Measurements from ENCODE around the gene ERMP1. TPM values are rescaled to one million over a fixed set of nuclear protein-coding genes. Genes with fewer than 3 reads are reported as not detected.
"Not testable (repeated sequence)": the region's sequence is repeated elsewhere in the genome, so short reads cannot be mapped to it uniquely, and the experiment has no call there.

ERMP1 gene
- total RNA-seq, 2 experiments from 2014 or later, result 35.1 to 39.1 TPM

DNA sequence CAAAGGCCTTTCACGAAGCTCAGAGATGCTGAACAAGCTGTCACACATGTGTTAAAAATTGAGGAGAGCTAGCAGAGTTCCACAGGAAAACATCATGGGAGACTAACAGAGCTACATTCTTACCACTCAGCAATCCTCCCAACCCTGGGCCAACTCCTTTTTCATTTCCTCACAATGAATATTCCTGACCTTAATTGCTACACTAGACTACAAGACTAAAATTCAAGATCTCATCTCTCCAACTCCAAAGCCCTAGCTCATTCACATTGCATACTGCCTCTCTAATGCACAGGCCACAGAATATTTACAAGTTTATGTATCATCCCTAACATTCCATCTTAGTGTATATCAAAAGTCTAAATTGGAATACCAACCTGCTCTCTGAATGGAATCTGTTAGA is 21.2 kb downstream of the ERMP1 start:
- H3K36me3 Mint-ChIP-seq (ENCODE audit: low read depth), result peaks cover 61% of the 10 kb centered on the region
- H3K4me1 Mint-ChIP-seq, result peaks cover 3% of the 10 kb centered on the region
- no peak for DNase-seq
- POLR2A ChIA-PET, result no interaction called here
- no peaks in the 10 kb centered on the region for H3K27me3 Mint-ChIP-seq
- no peak overlapping the region for H3K27ac Mint-ChIP-seq
- H3K9me3 Mint-ChIP-seq, result no peaks in the 10 kb centered on the region
- CTCF ChIA-PET, result interaction anchor here (0.9 to 1.3 kb wide), 2 partner anchors 11 to 21 kb away, joined by 3 to 6 read pairs; partner anchors contain the start of gene ERMP1
- no peak overlapping the region for H3K4me3 Mint-ChIP-seq

DNA sequence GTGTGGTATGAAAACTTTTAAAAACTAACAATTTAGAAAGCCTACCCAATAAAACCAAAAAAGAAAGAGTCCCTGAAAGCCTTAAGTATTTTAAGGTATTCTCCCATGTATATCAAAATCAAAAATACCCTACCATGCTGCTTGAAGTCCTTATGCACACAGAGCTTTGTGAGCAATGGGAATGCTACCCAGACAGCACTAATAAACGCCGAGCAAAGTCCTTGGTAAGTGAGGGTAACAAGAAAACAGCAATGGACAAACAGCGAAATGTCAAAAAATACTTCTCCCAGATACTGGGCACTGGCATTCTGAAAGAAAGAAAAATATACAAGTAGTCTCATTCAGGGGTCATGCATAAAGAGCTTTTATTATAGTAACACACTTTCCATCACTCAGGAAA is 27.4 kb downstream of the ERMP1 start:
- H3K4me3 Mint-ChIP-seq, result no peak overlapping the region
- H3K27ac Mint-ChIP-seq, result no peak overlapping the region
- H3K9me3 Mint-ChIP-seq, result no peaks in the 10 kb centered on the region
- ChIA-PET POLR2A (no interaction called here), CTCF (no interaction called here)
- H3K36me3 Mint-ChIP-seq (ENCODE audit: low read depth), result peaks cover 56% of the 10 kb centered on the region
- peaks cover 4% of the 10 kb centered on the region for H3K4me1 Mint-ChIP-seq
- no peak for DNase-seq
- H3K27me3 Mint-ChIP-seq, result no peaks in the 10 kb centered on the region

DNA sequence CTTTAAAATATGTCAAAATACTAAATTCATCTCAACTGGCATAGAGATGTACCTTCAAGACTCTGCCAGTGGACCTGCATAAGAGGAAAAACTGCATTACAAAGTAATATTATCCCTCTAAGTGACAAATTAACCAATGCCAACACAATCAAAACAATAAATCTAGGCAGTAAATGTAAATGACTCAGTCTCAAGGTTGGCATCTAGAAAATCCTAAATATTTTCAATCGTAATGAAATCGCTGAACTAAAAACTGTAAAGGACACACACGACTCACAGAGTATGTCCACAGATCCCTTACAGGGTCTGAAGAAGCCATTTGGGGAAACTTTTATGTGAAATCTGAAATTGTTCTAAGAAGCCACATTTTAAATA is 31.2 kb downstream of the ERMP1 start:
- H3K4me3 Mint-ChIP-seq, result no peak overlapping the region
- POLR2A ChIA-PET, result interaction anchor here (1.3 kb wide), 1 partner anchor 31 kb away, joined by 5 read pairs; the partner anchor contains the start of gene ERMP1

DNA sequence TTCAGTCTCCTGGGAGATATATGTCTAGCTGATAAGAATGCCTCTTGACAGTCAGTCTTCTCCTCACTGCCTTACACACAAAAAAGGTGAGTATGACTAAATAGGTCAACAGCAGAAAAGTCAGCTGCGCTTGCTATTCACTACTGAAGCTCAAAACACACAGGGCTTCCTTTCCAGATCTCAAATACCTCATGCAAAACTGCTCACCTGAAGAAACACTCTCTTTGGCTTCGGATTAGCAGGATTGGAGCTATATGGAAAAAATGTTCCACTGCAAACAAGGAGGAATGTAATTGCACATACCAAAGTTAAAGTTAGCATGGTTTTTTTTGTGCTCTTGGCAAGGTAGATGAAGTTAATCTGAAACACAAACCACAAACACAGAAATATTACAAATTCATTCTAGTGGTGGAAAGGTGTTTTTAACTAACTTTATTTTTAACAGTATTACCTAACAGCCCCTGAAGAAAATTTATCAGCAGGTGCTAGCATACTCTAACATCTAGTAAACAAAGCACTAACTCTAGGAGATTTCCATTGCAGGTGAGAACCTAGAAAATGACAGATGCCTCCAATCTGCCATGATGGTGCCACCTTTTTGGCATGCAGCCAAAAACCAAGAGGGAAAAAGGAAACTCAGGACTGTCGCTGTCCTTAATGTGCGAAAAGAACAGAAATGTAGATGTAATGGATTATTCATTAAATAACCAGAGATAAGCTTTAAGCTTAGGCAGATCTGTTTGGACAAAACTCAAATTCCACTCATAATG is 31.8 kb downstream of the ERMP1 start:
- peaks cover 11% of the 10 kb centered on the region for H3K4me1 Mint-ChIP-seq
- POLR2A ChIA-PET, result interaction anchor here (1.3 kb wide), 1 partner anchor 32 kb away, joined by 5 read pairs; the partner anchor contains the start of gene ERMP1

More for the DNA sequence above, 31.2 kb downstream of the ERMP1 start:
- peaks cover 11% of the 10 kb centered on the region for H3K4me1 Mint-ChIP-seq
- H3K27ac Mint-ChIP-seq, result no peak overlapping the region
- no peaks in the 10 kb centered on the region for H3K27me3 Mint-ChIP-seq
- CTCF ChIA-PET, result interaction anchor here (1.9 kb wide), 1 partner anchor 8 kb away, joined by 5 read pairs; no protein-coding TSS in a partner anchor
- no peaks in the 10 kb centered on the region for H3K9me3 Mint-ChIP-seq
- no peak for DNase-seq
- H3K36me3 Mint-ChIP-seq (ENCODE audit: low read depth), result peaks cover 42% of the 10 kb centered on the region

DNA sequence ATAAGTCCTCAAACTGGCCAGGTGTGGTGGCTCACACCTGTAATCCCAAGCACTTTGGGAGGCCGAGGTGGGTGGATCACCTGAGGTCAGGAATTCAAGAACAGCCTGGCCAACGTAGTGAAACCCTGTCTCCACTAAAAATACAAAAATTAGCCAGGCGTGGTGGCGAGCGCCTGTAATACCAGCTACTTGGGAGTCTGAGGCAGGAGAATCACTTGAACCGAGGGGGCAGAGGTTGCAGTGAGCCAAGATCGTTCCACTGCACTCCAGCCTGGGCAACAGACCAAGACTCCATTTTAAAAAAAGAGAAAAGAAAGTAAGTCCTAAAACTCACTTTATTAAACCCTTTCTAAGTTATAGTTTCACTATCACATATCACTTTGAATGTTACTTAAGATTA is 32.5 kb downstream of the ERMP1 start:
- H3K27ac Mint-ChIP-seq, H3K4me3 Mint-ChIP-seq, H3K27me3 Mint-ChIP-seq, DNase-seq, H3K9me3 Mint-ChIP-seq: not testable (repeated sequence)
- H3K36me3 Mint-ChIP-seq (ENCODE audit: low read depth), result peaks cover 48% of the 10 kb centered on the region
- CTCF ChIA-PET, result interaction anchor here (1.9 kb wide), 1 partner anchor 10 kb away, joined by 5 read pairs; no protein-coding TSS in a partner anchor
- H3K4me1 Mint-ChIP-seq, result peaks cover 11% of the 10 kb centered on the region
- POLR2A ChIA-PET, result interaction anchor here (1.3 kb wide), 1 partner anchor 32 kb away, joined by 5 read pairs; the partner anchor contains the start of gene ERMP1

More for the DNA sequence above, 31.8 kb downstream of the ERMP1 start:
- DNase-seq, result no peak
- peaks cover 48% of the 10 kb centered on the region for H3K36me3 Mint-ChIP-seq (ENCODE audit: low read depth)
- H3K9me3 Mint-ChIP-seq, result no peaks in the 10 kb centered on the region
- H3K27me3 Mint-ChIP-seq, result no peaks in the 10 kb centered on the region
- no peak overlapping the region for H3K4me3 Mint-ChIP-seq
- H3K27ac Mint-ChIP-seq, result no peak overlapping the region
- CTCF ChIA-PET, result interaction anchor here (1.9 kb wide), 1 partner anchor 9 kb away, joined by 5 read pairs; no protein-coding TSS in a partner anchor

DNA sequence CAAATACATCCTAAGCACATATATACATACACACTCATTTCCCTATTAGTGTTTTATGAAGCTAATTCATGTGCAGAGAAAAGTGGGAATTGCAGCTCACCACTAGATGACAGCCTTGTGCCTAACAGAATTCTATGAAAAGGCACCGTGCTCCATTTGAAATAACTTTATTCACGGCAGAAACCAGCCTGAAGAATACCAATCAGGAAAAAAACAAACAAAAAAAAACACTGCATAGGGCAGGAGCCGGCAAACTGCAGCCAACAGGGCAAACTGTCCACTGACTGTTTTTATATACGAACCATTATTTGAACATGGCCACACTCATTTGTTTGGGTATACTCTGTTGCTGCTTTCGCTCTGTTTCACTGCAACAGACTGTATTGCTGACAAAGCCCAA is 33.6 kb downstream of the ERMP1 start:
- Mint-ChIP-seq H3K4me3 (no peak overlapping the region), H3K4me1 (peaks cover 12% of the 10 kb centered on the region), H3K36me3 (ENCODE audit: low read depth) (peaks cover 49% of the 10 kb centered on the region), H3K27ac (no peak overlapping the region), H3K27me3 (no peaks in the 10 kb centered on the region), H3K9me3 (no peaks in the 10 kb centered on the region)
- DNase-seq, result no peak
- ChIA-PET POLR2A (interaction anchor here (1.0 kb wide), 1 partner anchor 255 kb away, joined by 3 read pairs; no protein-coding TSS in a partner anchor), CTCF (interaction anchor here (0.7 to 1.2 kb wide), 6 partner anchors 34 to 507 kb away, joined by 3 to 7 read pairs (median 4); partner anchors contain the start of gene ERMP1)

DNA sequence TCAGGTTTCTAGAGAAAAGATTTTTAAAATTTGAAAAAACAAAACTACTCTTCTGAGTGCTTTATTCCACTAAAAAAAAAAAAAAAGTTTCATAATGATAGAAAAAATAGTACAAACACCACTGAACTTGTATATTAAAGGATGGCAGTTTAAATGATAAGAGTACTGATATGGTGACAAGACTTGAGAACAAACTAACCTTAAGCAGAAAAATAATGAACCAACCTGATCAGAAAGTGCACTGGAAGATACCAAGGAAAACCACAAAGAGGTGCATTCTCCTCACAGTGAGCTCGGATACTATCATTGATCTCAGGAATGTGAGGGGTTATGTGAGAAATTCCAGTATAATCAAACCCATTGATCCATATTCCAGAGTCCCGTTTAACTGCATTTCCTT is 34.3 kb downstream of the ERMP1 start:
- Mint-ChIP-seq H3K27me3 (no peaks in the 10 kb centered on the region), H3K36me3 (ENCODE audit: low read depth) (peaks cover 49% of the 10 kb centered on the region), H3K4me3 (no peak overlapping the region), H3K4me1 (peaks cover 18% of the 10 kb centered on the region), H3K9me3 (no peaks in the 10 kb centered on the region), H3K27ac (no peak overlapping the region)
- DNase-seq, result no peak
- ChIA-PET CTCF (interaction anchor here (0.7 to 1.2 kb wide), 6 partner anchors 34 to 508 kb away, joined by 3 to 7 read pairs (median 4); partner anchors contain the start of gene ERMP1), POLR2A (interaction anchor here (1.0 kb wide), 1 partner anchor 256 kb away, joined by 3 read pairs; no protein-coding TSS in a partner anchor)

DNA sequence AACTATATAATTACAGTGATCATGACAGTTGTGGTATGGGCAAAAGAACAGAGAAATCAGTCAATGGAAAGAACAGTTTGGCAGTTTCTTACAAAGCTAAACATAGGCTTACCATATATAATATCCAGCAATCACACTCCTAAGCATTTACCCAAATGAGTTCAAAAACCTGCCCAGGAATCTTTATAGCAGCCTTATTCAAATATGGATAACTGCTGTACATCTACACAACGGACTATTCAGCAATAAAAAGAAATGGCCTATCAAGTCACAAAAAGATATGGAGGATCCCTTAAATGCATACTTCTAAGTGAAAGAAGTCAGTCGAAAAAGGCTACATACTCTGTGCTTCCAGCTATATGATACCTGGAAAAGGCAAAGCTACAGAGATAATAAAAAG is 36.6 kb downstream of the ERMP1 start:
- H3K36me3 Mint-ChIP-seq (ENCODE audit: low read depth), result peaks cover 59% of the 10 kb centered on the region
- no peak for DNase-seq
- no peaks in the 10 kb centered on the region for H3K27me3 Mint-ChIP-seq
- no peak overlapping the region for H3K27ac Mint-ChIP-seq
- ChIA-PET CTCF (no interaction called here), POLR2A (no interaction called here)
- H3K4me1 Mint-ChIP-seq, result peaks cover 29% of the 10 kb centered on the region
- no peak overlapping the region for H3K4me3 Mint-ChIP-seq
- no peaks in the 10 kb centered on the region for H3K9me3 Mint-ChIP-seq

DNA sequence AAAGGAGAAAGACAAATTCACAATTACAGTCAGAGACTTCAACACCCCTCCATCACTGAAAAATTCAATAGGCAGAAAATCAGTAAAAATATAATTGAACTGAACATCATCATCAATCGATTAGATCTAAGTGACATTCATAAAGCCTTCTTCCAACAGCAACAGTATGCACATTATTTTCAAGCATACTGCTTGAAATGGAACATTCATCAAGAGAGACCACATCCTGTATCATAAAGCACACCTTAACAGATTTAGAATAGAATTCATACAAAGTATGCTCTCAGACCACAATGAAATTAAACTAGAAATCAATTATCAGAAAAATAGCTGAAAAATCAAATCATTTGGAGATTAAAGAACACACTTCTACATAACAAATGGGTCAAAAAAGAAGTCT is 39.1 kb downstream of the ERMP1 start:
- no peak for DNase-seq
- ChIA-PET POLR2A (interaction anchor here (0.9 to 1.4 kb wide), 3 partner anchors 30 to 858 kb away, joined by 3 to 5 read pairs (median 3); no protein-coding TSS in a partner anchor), CTCF (interaction anchor here (1.0 to 2.3 kb wide), 3 partner anchors 38 to 230 kb away, joined by 3 to 5 read pairs (median 5); partner anchors contain the start of gene ERMP1)
- Mint-ChIP-seq H3K4me1 (peaks cover 25% of the 10 kb centered on the region), H3K4me3 (no peak overlapping the region), H3K9me3 (no peaks in the 10 kb centered on the region), H3K27ac (no peak overlapping the region), H3K27me3 (no peaks in the 10 kb centered on the region), H3K36me3 (ENCODE audit: low read depth) (peaks cover 76% of the 10 kb centered on the region)

DNA sequence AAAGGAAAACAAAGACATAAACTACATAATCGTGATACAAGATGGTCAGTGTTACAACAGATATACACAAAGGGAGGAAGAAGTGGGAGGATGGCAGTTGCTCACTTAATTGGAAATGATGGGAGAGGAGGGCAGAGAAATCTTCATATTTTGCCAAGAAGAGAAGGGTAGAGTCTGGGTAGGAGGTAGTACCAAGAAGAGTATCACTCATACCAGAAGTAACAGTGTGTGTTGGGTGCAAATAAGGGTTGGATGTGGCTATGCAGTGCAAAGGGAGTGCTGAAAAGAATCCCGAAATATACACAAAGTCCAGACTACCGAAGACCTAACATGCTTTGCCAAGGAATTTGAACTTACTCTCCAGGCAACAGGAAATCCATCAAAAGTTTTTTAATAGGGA is 41.0 kb downstream of the ERMP1 start:
- POLR2A ChIA-PET, result no interaction called here
- Mint-ChIP-seq H3K4me1 (peaks cover 22% of the 10 kb centered on the region), H3K9me3 (no peaks in the 10 kb centered on the region), H3K36me3 (ENCODE audit: low read depth) (peaks cover 82% of the 10 kb centered on the region), H3K27ac (no peak overlapping the region), H3K4me3 (no peak overlapping the region), H3K27me3 (no peaks in the 10 kb centered on the region)
- CTCF ChIA-PET, result no interaction called here
- no peak for DNase-seq

DNA sequence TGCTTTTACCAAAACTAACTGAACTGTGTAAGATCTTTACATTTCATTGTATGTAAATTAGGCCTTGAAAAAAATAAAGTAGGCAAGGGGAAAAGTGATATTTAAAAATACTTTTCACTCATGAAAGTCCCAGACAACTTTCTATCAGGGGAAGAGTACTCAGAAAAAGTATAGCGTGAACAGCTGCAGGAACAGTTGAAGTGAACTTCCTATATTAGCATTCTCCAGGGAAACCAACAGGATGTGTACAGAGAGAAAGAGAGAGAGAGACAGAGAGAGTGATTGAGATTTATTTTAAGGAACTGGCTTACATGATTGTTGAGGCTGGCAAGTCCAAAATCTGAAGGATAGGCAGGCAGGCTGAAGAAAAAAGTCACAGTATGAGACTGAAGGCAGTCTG is 42.0 kb downstream of the ERMP1 start:
- no peak for DNase-seq
- Mint-ChIP-seq H3K4me3 (no peak overlapping the region), H3K4me1 (peaks cover 22% of the 10 kb centered on the region), H3K9me3 (no peaks in the 10 kb centered on the region), H3K27me3 (no peaks in the 10 kb centered on the region), H3K27ac (no peak overlapping the region), H3K36me3 (ENCODE audit: low read depth) (peaks cover 83% of the 10 kb centered on the region)
- CTCF ChIA-PET, result no interaction called here
- POLR2A ChIA-PET, result no interaction called here

DNA sequence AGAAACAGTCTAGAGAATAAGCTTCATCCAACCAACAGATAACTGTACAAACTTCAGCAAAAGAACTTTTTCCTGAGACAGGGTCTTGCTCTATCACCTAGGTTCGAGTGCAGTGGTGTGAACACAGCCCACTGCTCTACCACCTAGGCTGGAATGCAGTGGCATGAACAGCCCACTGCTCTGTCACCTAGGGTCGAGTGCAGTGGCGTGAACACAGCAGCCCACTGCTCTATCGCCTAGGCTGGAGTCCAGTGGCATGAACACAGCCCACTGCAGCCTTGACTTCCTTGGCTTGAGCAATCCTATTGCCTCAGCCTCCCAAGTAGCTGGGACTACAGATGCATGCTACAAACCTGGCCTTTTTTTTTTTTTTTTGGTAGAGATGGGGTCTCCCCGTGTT is 43.4 kb downstream of the ERMP1 start:
- ChIA-PET CTCF (interaction anchor here (0.7 kb wide), 1 partner anchor 18 kb away, joined by 3 read pairs; no protein-coding TSS in a partner anchor), POLR2A (no interaction called here)
- H3K36me3 Mint-ChIP-seq (ENCODE audit: low read depth), result peaks cover 86% of the 10 kb centered on the region
- no peak overlapping the region for H3K27ac Mint-ChIP-seq
- H3K4me3 Mint-ChIP-seq, result no peak overlapping the region
- no peaks in the 10 kb centered on the region for H3K9me3 Mint-ChIP-seq
- no peaks in the 10 kb centered on the region for H3K27me3 Mint-ChIP-seq
- peaks cover 22% of the 10 kb centered on the region for H3K4me1 Mint-ChIP-seq
- DNase-seq, result no peak

DNA sequence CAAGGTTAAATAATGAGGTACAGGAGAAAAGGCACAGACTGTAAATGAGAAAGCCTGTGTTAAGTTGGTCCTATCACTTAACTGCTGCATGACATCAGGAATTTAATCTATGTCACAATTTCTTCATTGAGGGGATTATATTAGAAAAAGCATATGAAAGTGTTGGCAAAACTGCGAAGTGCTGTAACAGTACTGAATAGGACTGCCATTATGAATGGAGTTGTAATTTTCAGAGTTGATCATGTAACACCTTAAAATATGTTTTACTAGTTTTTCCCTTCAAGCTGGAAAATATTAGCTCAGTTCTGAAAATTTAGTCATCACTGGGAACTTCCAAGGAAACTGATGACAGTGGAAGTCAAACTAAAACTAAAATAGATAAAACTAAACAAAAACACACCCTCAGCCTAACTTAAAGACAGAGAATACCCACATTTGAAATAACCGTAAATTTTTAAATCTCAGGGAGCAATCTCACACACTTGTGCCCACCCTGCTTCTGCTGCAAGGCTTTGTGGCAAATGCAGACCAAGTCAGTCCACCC is 45.1 kb downstream of the ERMP1 start:
- DNase-seq, result no peak
- H3K4me1 Mint-ChIP-seq, result peaks cover 8% of the 10 kb centered on the region
- ChIA-PET CTCF (no interaction called here), POLR2A (no interaction called here)
- peaks cover 7% of the 10 kb centered on the region for H3K9me3 Mint-ChIP-seq
- no peak overlapping the region for H3K4me3 Mint-ChIP-seq
- H3K36me3 Mint-ChIP-seq (ENCODE audit: low read depth), result peaks cover 94% of the 10 kb centered on the region
- no peak overlapping the region for H3K27ac Mint-ChIP-seq
- H3K27me3 Mint-ChIP-seq, result no peaks in the 10 kb centered on the region

Data from activated CD4-positive, alpha-beta memory T cell treated with anti-CD3 and anti-CD28 coated beads, Interleukin-2, amount 10 ng/mL, durations not matched to agents 7 days and 5 days (primary cell).